Smooth muscle cell (in vitro differentiated cells): Measurements from ENCODE around the gene CD274. TPM values are rescaled to one million over a fixed set of nuclear protein-coding genes. Genes with fewer than 3 reads are reported as not detected.

Experiments used
- DNase-seq: peaks from one replicate; lab custom pipeline; 2025; ENCODE audit not compliant: unreplicated experiment; lab: John Stamatoyannopoulos, UW
- H2AFZ ChIP-seq: fragments of 200-600 bp; sonication (generic); 2 replicates; pipeline ENCODE4 v1.6.0; 2016; ENCODE audit warnings: antibody characterized with exemption, low read depth, mild to moderate bottlenecking
- H3F3A ChIP-seq: fragments of 200-600 bp; sonication (generic); 2 replicates; pipeline ENCODE4 v1.6.0; 2017; ENCODE audit warnings: antibody characterized with exemption, low read depth
- H3K27ac ChIP-seq: fragments of 200-600 bp; sonication (generic); 2 replicates; pipeline ENCODE4 v1.5.1; 2016; ENCODE audit warnings: low read depth, mild to moderate bottlenecking
- H3K27me3 ChIP-seq: fragments of 200-600 bp; sonication (generic); 2 replicates; pipeline ENCODE4 v1.6.1; 2016; ENCODE audit warnings: low read depth, mild to moderate bottlenecking
- H3K36me3 ChIP-seq: fragments of 200-600 bp; sonication (generic); 2 replicates; pipeline ENCODE4 v1.5.1; 2016; ENCODE audit warnings: low read depth
- H3K4me1 ChIP-seq: fragments of 200-600 bp; sonication (generic); 2 replicates; pipeline ENCODE4 v1.5.1; 2016; ENCODE audit warnings: low read depth
- H3K4me2 ChIP-seq: fragments of 200-600 bp; sonication (generic); 2 replicates; pipeline ENCODE4 v1.6.0; 2016; ENCODE audit warnings: mild to moderate bottlenecking
- H3K4me3 ChIP-seq: fragments of 200-600 bp; sonication (generic); 2 replicates; pipeline ENCODE4 v1.5.1; 2016; ENCODE audit warnings: mild to moderate bottlenecking
- H3K79me2 ChIP-seq: fragments of 200-600 bp; sonication (generic); 2 replicates; pipeline ENCODE4 v1.6.0; 2016; ENCODE audit warnings: low read depth, mild to moderate bottlenecking
- H3K9ac ChIP-seq: fragments of 200-600 bp; sonication (generic); 2 replicates; pipeline ENCODE4 v1.6.0; 2016; ENCODE audit warnings: low read depth
- H3K9me3 ChIP-seq: fragments of 200-600 bp; sonication (generic); replicated peaks from 2 replicates; pipeline ENCODE4 v1.5.1; 2016; ENCODE audit warnings: low read depth
- H4K20me1 ChIP-seq: fragments of 200-600 bp; sonication (generic); 2 replicates; pipeline ENCODE4 v1.6.0; 2016; ENCODE audit warnings: low read depth
- CTCF ChIP-seq: fragments of 200-600 bp; sonication (generic); IDR thresholded peaks from 2 replicates; pipeline ENCODE4 v1.5.1; 2017; ENCODE audit warnings: borderline replicate concordance, mild to moderate bottlenecking, antibody characterized with exemption; ENCODE audit not compliant: insufficient read depth, poor library complexity, severe bottlenecking
- WGBS: methylation state at CpG from one replicate; pipeline ENCODE4 v1.1.7; 2016; ENCODE audit warnings: low lambda C conversion rate; 5-methylcytosine and 5-hydroxymethylcytosine counted together
- polyA plus RNA-seq: library from polyadenylated mRNA; unstranded; fragments of >200 nt; fragmentation: Nextera tagmentation; extraction: Ambion mirVana; gene quantifications from 2 replicates; pipeline ENCODE4 v1.2.1, GENCODE V29; 2016
- total RNA-seq: library from RNA; depleted of rRNA; stranded (reverse); fragments of >200 nt; gene quantifications from 2 replicates; pipeline ENCODE4 v1.2.3, GENCODE V29; 2014

CD274 gene
- total and polyA plus RNA-seq, 2 experiments from 2014 or later = 2.3 to 4.0 TPM

GRCh38 chr9:5481322-5482040 lies 31.1 kb downstream of the CD274 start:
- Histone ChIP-seq H3K27ac (no peak overlapping the region), H3K4me2 (no peak overlapping the region), H3K4me1 (no peaks in the 10 kb centered on the region), H3K4me3 (no peak overlapping the region), H3F3A (no peaks in the 10 kb centered on the region), H4K20me1 (no peaks in the 10 kb centered on the region), H3K9ac (no peak overlapping the region), H3K79me2 (no peaks in the 10 kb centered on the region), H2AFZ (no peak overlapping the region), H3K27me3 (no peaks in the 10 kb centered on the region), H3K9me3 (no peaks in the 10 kb centered on the region), H3K36me3 (no peaks in the 10 kb centered on the region)
- no peak for DNase-seq
- peak; percentile 25 for TF ChIP-seq CTCF
- 94% methylated on average over 5 of the region's 5 CpGs for WGBS

GRCh38 chr9:5482194-5482593 lies 31.9 kb downstream of the CD274 start:
- Histone ChIP-seq H2AFZ (no peak overlapping the region), H3K4me2 (no peak overlapping the region), H3K27ac (no peak overlapping the region), H3F3A (no peaks in the 10 kb centered on the region), H3K9me3 (no peaks in the 10 kb centered on the region), H4K20me1 (no peaks in the 10 kb centered on the region), H3K9ac (no peak overlapping the region), H3K79me2 (no peaks in the 10 kb centered on the region), H3K4me1 (no peaks in the 10 kb centered on the region), H3K27me3 (no peaks in the 10 kb centered on the region), H3K4me3 (no peak overlapping the region), H3K36me3 (no peaks in the 10 kb centered on the region)
- WGBS = 76% methylated on average over 8 of the region's 8 CpGs
- no peak for TF ChIP-seq CTCF
- no peak for DNase-seq

GRCh38 chr9:5483306-5483705 lies 33.0 kb downstream of the CD274 start:
- Histone ChIP-seq H3K27ac (no peak overlapping the region), H3K36me3 (no peaks in the 10 kb centered on the region), H3K4me1 (no peaks in the 10 kb centered on the region), H3K79me2 (no peaks in the 10 kb centered on the region), H3K4me2 (no peak overlapping the region), H3K27me3 (no peaks in the 10 kb centered on the region), H3F3A (no peaks in the 10 kb centered on the region), H3K9me3 (no peaks in the 10 kb centered on the region), H3K4me3 (no peak overlapping the region), H4K20me1 (no peaks in the 10 kb centered on the region), H3K9ac (no peak overlapping the region), H2AFZ (no peak overlapping the region)
- WGBS = 93% methylated on average over 2 of the region's 2 CpGs
- TF ChIP-seq CTCF = no peak
- DNase-seq = no peak
